HG03103 (cell line): ENCODE results near the gene TMEM35B.
"Not testable (repeated sequence)": the region's sequence is repeated elsewhere in the genome, so short reads cannot be mapped to it uniquely, and the experiment has no call there.

ENCODE experiments used
- ATAC-seq: cut with Tn5 transposase; IDR thresholded peaks from one replicate; pipeline ENCODE4 v1.9.1; 2021; ENCODE audit warnings: low read depth; ENCODE audit not compliant: unreplicated experiment

Gene TMEM35B

DNA sequence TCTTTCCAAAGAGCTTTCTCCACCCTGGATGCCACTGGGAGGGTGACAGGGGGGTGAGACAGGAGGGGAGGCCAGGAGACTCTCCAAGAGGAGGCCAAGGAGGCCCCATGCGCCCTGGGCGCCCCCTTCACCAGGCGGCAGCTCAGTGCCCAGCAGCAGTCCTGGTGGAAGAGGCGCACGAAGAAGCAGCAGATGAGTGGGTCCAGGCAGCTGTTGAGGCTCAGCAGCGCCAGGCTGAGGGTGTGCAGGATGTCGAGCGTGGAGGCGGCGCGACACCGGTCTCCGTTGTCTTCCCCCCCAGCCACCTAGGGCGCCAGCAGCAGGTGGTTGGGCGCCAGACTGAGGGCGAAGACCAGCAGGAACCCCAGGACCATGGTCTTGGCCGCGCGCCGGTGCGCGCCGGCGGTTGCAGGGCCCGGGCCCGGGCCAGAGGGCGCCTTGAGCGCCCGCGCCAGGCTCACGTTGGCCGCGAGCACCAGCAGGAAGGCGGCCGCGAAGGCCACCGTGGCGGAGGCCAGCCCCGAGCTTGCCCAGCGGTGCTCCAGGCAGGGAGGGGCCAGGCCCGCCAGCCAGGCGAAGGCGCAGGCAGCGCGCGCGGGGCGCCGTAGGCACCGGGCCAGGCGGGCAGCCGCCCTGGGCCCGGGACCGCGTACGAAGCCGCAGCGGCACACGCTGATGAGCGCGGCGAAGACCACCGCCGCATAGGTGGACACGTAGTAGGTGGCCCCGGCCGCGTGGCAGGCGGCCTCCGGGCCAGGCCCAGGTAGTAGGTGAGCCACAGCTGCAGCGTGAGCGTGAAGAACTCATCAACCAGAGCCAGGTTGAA is 8.6 kb downstream of the TMEM35B start:
- ATAC-seq: no peak

DNA sequence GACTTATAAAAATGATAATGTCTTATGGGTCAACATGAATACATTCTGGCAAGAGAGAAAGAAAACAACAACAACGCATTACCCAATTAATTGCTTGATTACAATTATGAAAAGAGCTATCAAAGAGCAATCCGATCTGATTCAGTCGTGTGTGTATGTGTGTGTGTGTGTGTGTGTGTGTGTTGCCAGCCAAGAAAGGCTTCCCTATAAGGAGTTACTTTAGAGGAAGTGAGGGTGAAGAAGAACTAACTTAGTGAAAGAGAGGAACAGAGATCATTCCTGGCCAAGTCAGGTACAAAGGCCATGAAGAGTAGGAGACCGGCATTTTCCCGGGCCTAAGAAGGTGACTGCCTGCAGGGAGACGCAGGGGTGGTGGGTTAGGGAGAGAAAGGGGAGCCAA is 9.4 kb downstream of the TMEM35B start:
- no peak for ATAC-seq

DNA sequence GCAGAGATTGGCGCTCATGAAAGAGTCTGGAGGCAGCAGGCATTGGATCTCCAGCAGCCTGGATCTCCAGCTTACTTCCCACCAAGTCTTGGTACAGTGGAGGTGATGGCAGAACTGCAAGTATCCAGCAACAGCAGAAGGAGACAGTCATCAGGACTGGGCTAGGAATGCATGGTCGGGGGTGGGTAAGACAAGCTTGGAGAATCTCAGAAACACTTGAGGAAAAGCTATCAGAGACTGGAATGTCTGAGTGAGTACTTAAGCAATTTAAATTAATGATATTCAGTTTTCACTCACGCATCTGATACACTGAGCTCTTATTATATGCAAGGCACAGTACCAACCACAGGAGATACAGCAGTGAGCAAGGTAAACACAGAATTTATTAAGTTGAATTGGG is 9.8 kb downstream of the TMEM35B start:
- ATAC-seq: no peak

- no peak for ATAC-seq
Measured at GRCh38 chr1:34974626-34975025, 10.5 kb downstream of the TMEM35B start.

- no peak for ATAC-seq
Measured at GRCh38 chr1:34973326-34973725, 11.8 kb downstream of the TMEM35B start.

- ATAC-seq: no peak
Measured at GRCh38 chr1:34970829-34971228, 14.3 kb downstream of the TMEM35B start.

DNA sequence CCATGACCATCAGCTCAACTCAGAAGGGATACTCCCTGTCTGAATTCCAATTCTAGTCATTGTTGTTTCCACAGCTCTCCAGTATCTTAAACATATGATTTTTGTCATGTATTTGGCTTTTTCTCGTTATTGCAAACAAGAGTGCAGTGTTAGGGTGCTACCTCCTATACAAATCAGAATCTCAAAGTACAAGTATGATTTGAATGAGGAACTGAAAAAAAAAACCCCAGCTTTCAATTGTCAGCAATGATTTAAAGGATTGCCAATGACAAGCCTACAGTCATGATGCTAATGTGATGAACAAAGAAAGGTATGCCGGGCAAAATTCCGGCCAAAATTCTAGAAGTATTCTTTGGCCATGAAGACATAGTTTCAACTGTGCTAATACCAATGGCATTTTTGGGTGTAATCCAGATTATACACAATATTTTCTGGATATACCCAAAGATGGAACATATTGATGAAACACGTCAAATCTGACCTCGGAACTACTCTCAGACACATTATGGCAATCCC is 14.9 kb downstream of the TMEM35B start:
- no peak for ATAC-seq

- not testable (repeated sequence) for ATAC-seq
Measured at GRCh38 chr1:34968297-34968696, 16.9 kb downstream of the TMEM35B start.

DNA sequence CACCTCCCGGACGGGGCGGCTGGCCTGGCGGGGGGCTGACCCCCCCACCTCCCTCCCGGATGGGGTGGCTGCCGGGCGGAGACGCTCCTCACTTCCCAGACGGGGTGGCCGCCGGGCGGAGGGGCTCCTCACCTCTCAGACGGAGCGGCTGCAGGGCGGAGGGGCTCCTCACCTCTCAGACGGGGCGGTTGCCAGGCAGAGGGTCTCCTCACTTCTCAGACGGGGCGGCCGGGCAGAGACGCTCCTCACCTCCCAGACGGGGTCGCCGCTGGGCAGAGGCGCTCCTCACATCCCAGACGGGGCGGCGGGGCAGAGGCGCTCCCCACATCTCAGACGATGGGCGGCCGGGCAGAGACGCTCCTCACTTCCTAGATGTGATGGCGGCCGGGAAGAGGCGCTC is 17.5 kb downstream of the TMEM35B start:
- ATAC-seq: not testable (repeated sequence)

GRCh38 chr1:34965597-34965996 is 19.6 kb downstream of the TMEM35B start:
- no peak for ATAC-seq

DNA sequence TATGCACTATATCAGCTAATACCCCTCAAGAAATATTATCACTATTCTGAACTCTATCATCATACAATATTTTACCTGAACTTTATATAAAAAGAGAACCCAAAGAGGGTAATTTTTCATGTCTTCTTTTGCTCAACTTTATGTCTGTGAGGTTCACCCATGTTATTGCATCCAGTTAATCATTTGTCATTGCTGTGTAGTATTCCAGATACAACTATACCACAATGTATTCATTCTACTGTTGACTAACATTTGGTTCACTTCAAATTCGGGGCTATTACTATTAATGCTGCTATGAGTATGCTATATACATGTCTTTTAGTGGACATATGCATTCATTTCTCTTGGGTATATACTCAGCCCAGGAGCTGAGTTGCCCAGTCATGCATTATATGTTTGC is 34.7 kb downstream of the TMEM35B start:
- ATAC-seq: no peak

GRCh38 chr1:34948739-34949138 is 36.4 kb downstream of the TMEM35B start:
- ATAC-seq: not testable (repeated sequence)

DNA sequence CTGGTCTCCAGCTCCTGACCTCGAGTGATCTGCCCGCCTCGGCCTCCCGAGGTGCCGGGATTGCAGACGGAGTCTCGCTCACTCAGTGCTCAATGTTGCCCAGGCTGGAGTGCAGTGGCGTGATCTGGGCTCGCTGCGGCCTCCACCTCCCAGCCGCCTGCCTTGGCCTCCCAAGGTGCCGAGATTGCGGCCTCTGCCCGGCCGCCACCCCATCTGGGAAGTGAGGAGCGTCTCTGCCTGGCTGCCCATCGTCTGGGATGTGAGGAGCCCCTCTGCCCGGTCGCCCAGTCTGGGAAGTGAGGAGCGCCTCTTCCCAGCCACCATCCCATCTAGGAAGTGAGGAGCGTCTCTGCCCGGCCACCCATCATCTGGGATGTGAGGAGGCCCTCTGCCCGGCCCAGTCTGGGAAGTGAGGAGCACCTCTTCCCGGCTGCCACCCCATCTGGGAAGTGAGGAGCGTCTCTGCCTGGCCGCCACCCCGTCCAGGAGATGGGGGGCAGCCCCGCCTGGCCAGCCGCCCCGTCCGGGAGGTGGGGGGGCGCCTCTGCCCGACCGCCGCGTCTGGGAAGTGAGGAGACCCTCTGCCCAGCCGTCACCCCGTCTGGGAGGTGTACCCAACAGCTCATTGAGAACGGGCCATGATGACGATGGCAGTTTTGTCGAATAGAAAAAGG is 37.4 kb downstream of the TMEM35B start:
- not testable (repeated sequence) for ATAC-seq

GRCh38 chr1:34946211-34946610 is 38.9 kb downstream of the TMEM35B start:
- no peak for ATAC-seq

- ATAC-seq: not testable (repeated sequence)
Measured at GRCh38 chr1:34941798-34942197, 43.3 kb downstream of the TMEM35B start.
